GM13976 (cell line): ENCODE measurements around the gene RMDN3.

Source experiments
- DNase-seq: peaks from one replicate; pipeline ENCODE4 v3.0.0; 2012; ENCODE audit warnings: low spot score
- CTCF ChIP-seq: IDR thresholded peaks from 2 replicates; pipeline ENCODE4 v1.5.1; 2012; ENCODE audit warnings: borderline replicate concordance, mild to moderate bottlenecking; ENCODE audit not compliant: insufficient read depth; ENCODE audit errors: extremely low read depth, missing control alignments, control extremely low read depth
- in situ Hi-C: fragments of 300-500 bp; cut with MboI; formaldehyde crosslinking; loops from one replicate; pipeline ENCODE4 v1.12.0; 2022; ENCODE audit warnings: low sequenced_read_pairs, mixed read lengths, inconsistent platforms; ENCODE audit not compliant: unreplicated experiment

Gene RMDN3

GRCh38 chr15:40693904-40694687, 61.0 kb downstream of the RMDN3 start:
- in situ Hi-C loops = no loop called here
- peak; percentile 36 for DNase-seq
- TF ChIP-seq CTCF = no peak

- in situ Hi-C loops = no loop called here
- no peak for TF ChIP-seq CTCF
- no peak for DNase-seq
These were observed 63.3 kb downstream of the RMDN3 start for GRCh38 chr15:40691737-40692136.

- in situ Hi-C loops = no loop called here
- TF ChIP-seq CTCF = no peak
- no peak for DNase-seq
These were observed 65.9 kb downstream of the RMDN3 start for GRCh38 chr15:40688932-40689799.
